Measurements from ENCODE around the gene PPP3CA.

DNA sequence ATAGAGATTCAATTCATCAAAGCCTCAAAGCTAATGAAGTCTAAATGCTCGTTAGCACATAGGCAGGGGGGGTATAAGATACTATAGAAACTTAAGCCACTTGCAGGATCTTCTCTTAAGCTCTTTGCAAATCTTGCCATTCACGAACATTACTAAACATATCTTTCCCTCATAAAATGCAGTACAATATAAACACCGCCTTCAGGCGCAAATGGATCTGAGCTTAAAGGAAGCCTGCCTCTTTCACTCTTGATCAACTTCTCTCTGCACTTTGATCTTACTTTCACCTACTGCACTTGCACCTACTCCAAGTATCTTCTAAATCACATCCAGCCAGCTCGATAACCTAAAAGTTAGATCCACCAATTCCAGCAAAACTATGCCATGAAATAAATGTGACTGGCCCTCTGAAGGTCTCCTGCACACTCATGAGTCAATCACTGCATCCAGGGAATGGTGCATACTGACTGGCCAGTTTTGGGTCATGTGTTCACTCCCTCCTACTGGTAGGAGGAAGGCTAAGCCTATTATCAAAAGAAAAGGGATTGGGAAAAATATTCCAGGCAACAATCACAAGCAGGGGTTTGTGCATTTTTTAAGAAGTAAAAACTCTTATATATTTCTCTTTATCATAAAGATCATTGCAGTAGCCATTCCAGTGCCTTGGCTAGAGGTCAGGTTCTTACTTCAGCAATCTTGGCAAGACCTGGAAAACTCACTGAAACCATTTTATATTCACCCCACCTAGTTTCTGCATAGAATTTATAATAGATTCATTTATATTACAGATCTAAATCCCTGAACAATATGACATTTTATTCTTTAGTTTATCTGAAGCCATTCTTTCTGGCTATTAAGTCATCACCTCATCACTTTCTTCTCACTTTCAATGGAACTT, 222.0 kb downstream of the PPP3CA start:
- TF ChIP-seq, protein P1, sequence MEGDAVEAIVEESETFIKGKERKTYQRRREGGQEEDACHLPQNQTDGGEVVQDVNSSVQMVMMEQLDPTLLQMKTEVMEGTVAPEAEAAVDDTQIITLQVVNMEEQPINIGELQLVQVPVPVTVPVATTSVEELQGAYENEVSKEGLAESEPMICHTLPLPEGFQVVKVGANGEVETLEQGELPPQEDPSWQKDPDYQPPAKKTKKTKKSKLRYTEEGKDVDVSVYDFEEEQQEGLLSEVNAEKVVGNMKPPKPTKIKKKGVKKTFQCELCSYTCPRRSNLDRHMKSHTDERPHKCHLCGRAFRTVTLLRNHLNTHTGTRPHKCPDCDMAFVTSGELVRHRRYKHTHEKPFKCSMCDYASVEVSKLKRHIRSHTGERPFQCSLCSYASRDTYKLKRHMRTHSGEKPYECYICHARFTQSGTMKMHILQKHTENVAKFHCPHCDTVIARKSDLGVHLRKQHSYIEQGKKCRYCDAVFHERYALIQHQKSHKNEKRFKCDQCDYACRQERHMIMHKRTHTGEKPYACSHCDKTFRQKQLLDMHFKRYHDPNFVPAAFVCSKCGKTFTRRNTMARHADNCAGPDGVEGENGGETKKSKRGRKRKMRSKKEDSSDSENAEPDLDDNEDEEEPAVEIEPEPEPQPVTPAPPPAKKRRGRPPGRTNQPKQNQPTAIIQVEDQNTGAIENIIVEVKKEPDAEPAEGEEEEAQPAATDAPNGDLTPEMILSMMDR (IDR thresholded peaks at IDR 0.05; ENCODE audit: control extremely low read depth in 1 of 3, insufficient read depth in 1 of 3, low read depth in 1 of 3, low read length in 3 of 3), result no peak
- TF ChIP-seq TAF1 (IDR thresholded peaks at IDR 0.05; ENCODE audit: low read depth, low read length) (no peak), NRF1 (IDR thresholded peaks at IDR 0.05; ENCODE audit: low read depth, low read length) (no peak), HDAC2 (IDR thresholded peaks at IDR 0.05; ENCODE audit: borderline replicate concordance in 1 of 2, low read depth in 2 of 2, low read length in 2 of 2) (no peak), CEBPB (IDR thresholded peaks at IDR 0.05; ENCODE audit: low read depth, low read length) (no peak), GTF2F1 (IDR thresholded peaks at IDR 0.05; ENCODE audit: borderline replicate concordance, low read depth, low read length) (no peak), CHD2 (IDR thresholded peaks at IDR 0.05; ENCODE audit: low read length) (no peak)

Data from H1 (cell line).